IMR-90 (cell line): ENCODE results near the gene ARMS2. TPM values are rescaled to one million over a fixed set of nuclear protein-coding genes. Genes with fewer than 3 reads are reported as not detected.
A peak's percentile ranks its signal among the peaks of the same experiment; 100 is the strongest.

Experiments used
- ATAC-seq: fragments of 200-7000 bp; cut with Tn5 transposase; 2 replicates; pipeline ENCODE4 v1.9.1; 2020; ENCODE audit warnings: low read depth, mild to moderate bottlenecking, moderate library complexity
- BruUV-seq: library from RNA; stranded (reverse); fragments of 400-500 nt; replicated peaks from 2 replicates; lab custom pipeline; 2021; lab: Mats Ljungman, UMichigan
- CTCF ChIA-PET: fragments of 300-600 bp; formaldehyde crosslinking; extraction: SDS; loops from one replicate; lab custom pipeline; 2021; ENCODE audit warnings: antibody characterized with exemption; lab: Yijun Ruan, JAX
- POLR2A ChIA-PET: fragments of 300-600 bp; sonication (Branson Sonifier 250); formaldehyde crosslinking; loops from one replicate; lab custom pipeline; 2022; ENCODE audit warnings: antibody characterized with exemption; ENCODE audit not compliant: unreplicated experiment; lab: Charles Lee
- DNase-seq: peaks from one replicate; pipeline ENCODE4 v3.0.0; 2013
- H2AFZ ChIP-seq: replicated peaks from 2 replicates; pipeline ENCODE3; 2013; ENCODE audit warnings: low read length, mild to moderate bottlenecking; ENCODE audit not compliant: poor library complexity
- H2AK5ac ChIP-seq: 2 replicates; pipeline ENCODE4 v1.6.1; 2013; ENCODE audit warnings: low read depth, low read length, inconsistent platforms
- H2AK9ac ChIP-seq: replicated peaks from 2 replicates; pipeline ENCODE3; 2013; ENCODE audit warnings: mild to moderate bottlenecking, low read depth, low read length, moderate library complexity; ENCODE audit not compliant: poor library complexity
- H2BK120ac ChIP-seq: 2 replicates; pipeline ENCODE4 v1.6.1; 2013; ENCODE audit warnings: low read depth, low read length, inconsistent platforms
- H2BK15ac ChIP-seq: 3 replicates; pipeline ENCODE4 v1.6.1; 2013; ENCODE audit warnings: low read depth, low read length, inconsistent platforms
- H2BK20ac ChIP-seq: 2 replicates; pipeline ENCODE4 v1.6.1; 2013; ENCODE audit warnings: low read depth, mild to moderate bottlenecking, inconsistent platforms, low read length, moderate library complexity
- H2BK5ac ChIP-seq: 2 replicates; pipeline ENCODE4 v1.6.1; 2013; ENCODE audit warnings: mild to moderate bottlenecking, low read depth, low read length, inconsistent platforms; ENCODE audit not compliant: poor library complexity, severe bottlenecking
- H3K14ac ChIP-seq: replicated peaks from 2 replicates; pipeline ENCODE4 v1.6.1; 2013; ENCODE audit warnings: low read depth, low read length, inconsistent platforms
- H3K18ac ChIP-seq: 2 replicates; pipeline ENCODE4 v1.6.1; 2013; ENCODE audit warnings: low read depth, low read length, control low read depth
- H3K23ac ChIP-seq: 2 replicates; pipeline ENCODE4 v1.6.1; 2013; ENCODE audit warnings: low read depth, low read length, inconsistent platforms
- H3K27ac ChIP-seq: 2 replicates; pipeline ENCODE4 v1.5.1; 2013; ENCODE audit warnings: mild to moderate bottlenecking, control low read depth, low read length; ENCODE audit not compliant: insufficient read depth
- H3K27me3 ChIP-seq: 2 replicates; pipeline ENCODE4 v1.6.1; 2013; ENCODE audit warnings: low read length; ENCODE audit not compliant: control insufficient read depth, insufficient read depth
- H3K36me3 ChIP-seq: 2 replicates; pipeline ENCODE4 v1.6.1; 2013; ENCODE audit warnings: low read length, mixed read lengths; ENCODE audit not compliant: control insufficient read depth, insufficient read depth
- H3K4ac ChIP-seq: 2 replicates; pipeline ENCODE4 v1.6.1; 2013; ENCODE audit warnings: low read depth, low read length, inconsistent platforms
- H3K4me1 ChIP-seq: 2 replicates; pipeline ENCODE4 v1.6.1; 2013; ENCODE audit warnings: low read length, mixed read lengths; ENCODE audit not compliant: control insufficient read depth, insufficient read depth
- H3K4me2 ChIP-seq: 2 replicates; pipeline ENCODE4 v1.6.1; 2013; ENCODE audit warnings: low read depth, mild to moderate bottlenecking, control low read depth, low read length, moderate library complexity
- H3K4me3 ChIP-seq: 2 replicates; pipeline ENCODE4 v1.5.1; 2013; ENCODE audit warnings: low read depth, mild to moderate bottlenecking, control low read depth, low read length, moderate library complexity; ENCODE audit not compliant: insufficient read depth
- H3K56ac ChIP-seq: 2 replicates; pipeline ENCODE4 v1.6.1; 2013; ENCODE audit warnings: low read length, inconsistent platforms; ENCODE audit not compliant: insufficient read depth; ENCODE audit errors: extremely low read depth
- H3K79me1 ChIP-seq, 2 experiments: 2 replicates each; pipeline ENCODE4 v1.6.1; 2013; ENCODE audit warnings: low read length in 2 of 2, inconsistent platforms in 1 of 2, low read depth in 1 of 2
- H3K9ac ChIP-seq: 2 replicates; pipeline ENCODE4 v1.6.1; 2013; ENCODE audit warnings: low read depth, low read length, control low read depth
- H3K9me1 ChIP-seq: 2 replicates; pipeline ENCODE4 v1.6.1; 2013; ENCODE audit warnings: low read length, inconsistent platforms; ENCODE audit not compliant: insufficient read depth
- H3K9me3 ChIP-seq: 2 replicates; pipeline ENCODE4 v1.6.1; 2013; ENCODE audit warnings: low read length; ENCODE audit not compliant: control insufficient read depth, insufficient read depth
- H4K20me1 ChIP-seq: 2 replicates; pipeline ENCODE4 v1.6.1; 2013; ENCODE audit warnings: low read length, inconsistent platforms; ENCODE audit not compliant: insufficient read depth
- H4K5ac ChIP-seq: 2 replicates; pipeline ENCODE4 v1.6.1; 2013; ENCODE audit warnings: mild to moderate bottlenecking, low read depth, low read length, control low read depth
- H4K8ac ChIP-seq, 2 experiments: 2 replicates each; pipeline ENCODE4 v1.6.1; 2013; ENCODE audit warnings: low read depth in 2 of 2, low read length in 2 of 2, control low read depth in 1 of 2, inconsistent platforms in 1 of 2
- H4K91ac ChIP-seq: 2 replicates; pipeline ENCODE4 v1.6.1; 2013; ENCODE audit warnings: low read depth, low read length, inconsistent platforms; ENCODE audit not compliant: insufficient read depth
- CEBPB ChIP-seq: IDR thresholded peaks from 2 replicates; pipeline ENCODE4 v1.6.1; 2012; ENCODE audit warnings: low read depth, low read length, improper control_type of control experiment
- CHD1 ChIP-seq: IDR thresholded peaks from 2 replicates; pipeline ENCODE4 v1.6.1; 2012; ENCODE audit warnings: low read depth, low read length, improper control_type of control experiment
- POLR2A ChIP-seq: IDR thresholded peaks from 2 replicates; pipeline ENCODE4 v1.6.1; 2012; ENCODE audit warnings: mild to moderate bottlenecking, low read depth, low read length
- RAD21 ChIP-seq: IDR thresholded peaks from 2 replicates; pipeline ENCODE4 v1.6.1; 2012; ENCODE audit warnings: low read length, improper control_type of control experiment
- WGBS, 2 experiments: methylation state at CpG; one replicate each; pipeline versions ENCODE4 v1.1.5 to v1.1.7; 2013; ENCODE audit warnings: missing lambda C conversion rate in 2 of 2; ENCODE audit not compliant: insufficient read length in 1 of 2; ENCODE audit errors: extremely low coverage in 2 of 2; 5-methylcytosine and 5-hydroxymethylcytosine counted together
- dilution Hi-C: fragments of 300-500 bp; cut with HindIII; formaldehyde crosslinking; loops from one replicate; pipeline ENCODE4 v1.14.3; 2018; ENCODE audit warnings: low sequenced_read_pairs; ENCODE audit not compliant: unreplicated experiment
- in situ Hi-C: fragments of 300-500 bp; cut with MboI; formaldehyde crosslinking; loops from 3 replicates; pipeline ENCODE4 v1.14.3; 2019; ENCODE audit warnings: low sequenced_read_pairs, inconsistent platforms, mixed read lengths
- intact Hi-C: fragments of 100-400 bp; cut with micrococcal nuclease; formaldehyde crosslinking; loops from 2 replicates; pipeline ENCODE4 v1.10.0; 2022
- polyA plus RNA-seq, 3 experiments: library from polyadenylated mRNA; depleted of rRNA; stranded (reverse); fragments of >200 nt; gene quantifications; 2 replicates each; pipeline ENCODE4 v1.2.3, GENCODE V29; 2012; ENCODE audit warnings: low replicate concordance in 1 of 3
- total RNA-seq: library from RNA; depleted of rRNA; stranded (reverse); fragments of >200 nt; gene quantifications from 2 replicates; pipeline ENCODE4 v1.2.3, GENCODE V29; 2012
- TF ChIP-seq, protein P1 (sequence below): conservative IDR thresholded peaks from 2 replicates; pipeline ENCODE4 v1.5.1; 2012; ENCODE audit warnings: mild to moderate bottlenecking, low read depth, low read length, improper control_type of control experiment

The ARMS2 gene
- total and polyA plus RNA-seq, 2 of the 4 experiments (the other 2 are of a cell fraction) = not detected

DNA sequence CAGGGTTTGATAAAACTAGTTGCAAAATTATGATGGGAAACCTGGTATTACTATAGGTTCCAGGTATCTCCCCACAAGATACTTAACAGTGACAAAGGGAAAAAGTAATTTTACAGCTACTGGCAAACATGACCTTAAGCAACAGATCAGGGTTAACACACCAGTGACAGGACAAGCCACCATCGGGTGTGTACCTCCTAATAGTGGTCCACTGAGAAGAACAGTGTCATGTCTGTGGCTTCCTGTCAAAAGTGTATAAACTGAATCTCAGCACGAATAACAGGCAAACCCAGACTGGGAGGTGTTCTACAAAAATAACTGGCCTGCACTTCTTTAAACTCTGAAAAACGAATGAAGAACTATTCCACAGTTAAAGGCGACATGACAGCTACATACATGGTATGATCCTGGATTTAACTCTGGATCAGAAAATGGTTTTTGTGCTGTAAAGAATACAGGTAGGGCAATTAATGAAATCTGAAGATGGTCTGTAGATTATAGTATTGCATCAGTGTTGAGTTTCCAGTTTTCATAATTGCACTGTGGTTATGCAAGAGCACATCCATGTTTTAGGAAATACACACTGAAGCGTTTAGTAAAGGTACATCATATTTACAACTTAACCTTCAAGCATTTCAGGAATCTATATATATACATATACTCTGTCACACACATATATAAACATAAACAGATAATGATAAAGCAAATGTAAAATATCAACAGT, 32.0 kb upstream of the ARMS2 start:
- TF ChIP-seq CEBPB (0 out of 2 replicates have a peak, but pooled peaks have one; percentile 21), POLR2A (no peak), RAD21 (no peak), CHD1 (no peak)
- TF ChIP-seq, protein P1, sequence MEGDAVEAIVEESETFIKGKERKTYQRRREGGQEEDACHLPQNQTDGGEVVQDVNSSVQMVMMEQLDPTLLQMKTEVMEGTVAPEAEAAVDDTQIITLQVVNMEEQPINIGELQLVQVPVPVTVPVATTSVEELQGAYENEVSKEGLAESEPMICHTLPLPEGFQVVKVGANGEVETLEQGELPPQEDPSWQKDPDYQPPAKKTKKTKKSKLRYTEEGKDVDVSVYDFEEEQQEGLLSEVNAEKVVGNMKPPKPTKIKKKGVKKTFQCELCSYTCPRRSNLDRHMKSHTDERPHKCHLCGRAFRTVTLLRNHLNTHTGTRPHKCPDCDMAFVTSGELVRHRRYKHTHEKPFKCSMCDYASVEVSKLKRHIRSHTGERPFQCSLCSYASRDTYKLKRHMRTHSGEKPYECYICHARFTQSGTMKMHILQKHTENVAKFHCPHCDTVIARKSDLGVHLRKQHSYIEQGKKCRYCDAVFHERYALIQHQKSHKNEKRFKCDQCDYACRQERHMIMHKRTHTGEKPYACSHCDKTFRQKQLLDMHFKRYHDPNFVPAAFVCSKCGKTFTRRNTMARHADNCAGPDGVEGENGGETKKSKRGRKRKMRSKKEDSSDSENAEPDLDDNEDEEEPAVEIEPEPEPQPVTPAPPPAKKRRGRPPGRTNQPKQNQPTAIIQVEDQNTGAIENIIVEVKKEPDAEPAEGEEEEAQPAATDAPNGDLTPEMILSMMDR = no peak
- ChIA-PET POLR2A (no interaction called here), CTCF (interaction anchor here (0.5 kb wide), 1 partner anchor 291 kb away, joined by 3 read pairs; no protein-coding TSS in a partner anchor)
- Histone ChIP-seq H3K9ac (no peak overlapping the region), H4K20me1 (no peaks in the 10 kb centered on the region), H2BK15ac (no peak overlapping the region), H3K4ac (no peak overlapping the region), H2AK5ac (no peak overlapping the region), H4K91ac (no peak overlapping the region), H3K27me3 (no peaks in the 10 kb centered on the region), H3K9me3 (no peaks in the 10 kb centered on the region), H2AFZ (no peak overlapping the region), H2AK9ac (no peak overlapping the region), H3K4me1 (peaks cover 4% of the 10 kb centered on the region), H2BK120ac (no peak overlapping the region), H3K36me3 (peaks cover 2% of the 10 kb centered on the region; the same call in 1 of the 2 replicates), H3K9me1 (peaks cover 5% of the 10 kb centered on the region), H2BK5ac (no peak overlapping the region), H3K18ac (no peak overlapping the region), H4K8ac (no peak overlapping the region), H3K4me2 (no peak overlapping the region), H3K27ac (no peak overlapping the region), H3K23ac (no peak overlapping the region), H3K14ac (no peak overlapping the region), H3K4me3 (no peak overlapping the region), H4K5ac (no peak overlapping the region), H2BK20ac (no peak overlapping the region), H3K56ac (no peak overlapping the region), H3K79me1 (no peaks in the 10 kb centered on the region)
- 92% methylated on average over 2 of the region's 5 CpGs; no CpG with 5 or more reads in 1 of the 2 experiments for WGBS, 2 experiments
- no peak for DNase-seq
- no peak for ATAC-seq
- intact Hi-C loops (loop anchor here (5.0 kb wide), 1 partner anchor 45 kb away; no protein-coding TSS in a partner anchor), in situ Hi-C loops (no loop called here), dilution Hi-C loops (no loop called here)
- no TSS peak for BruUV-seq
